Prostate gland (tissue), 2 donors: Measurements from ENCODE around the gene SYNJ2. TPM values are rescaled to one million over a fixed set of nuclear protein-coding genes. Genes with fewer than 3 reads are reported as not detected.

ENCODE experiments used
- DNase-seq: peaks from one replicate; pipeline ENCODE4 v3.0.0-alpha.2; 2019; ENCODE audit warnings: low spot score
- H3K27ac ChIP-seq, 2 donors: fragments of 200-600 bp; sonication (generic); 2 replicates each; pipeline ENCODE4 v1.5.1; 2017 to 2019
- H3K27me3 ChIP-seq: fragments of 200-600 bp; sonication (generic); replicated peaks from 2 replicates; pipeline ENCODE4 v1.5.1; 2019; ENCODE audit not compliant: insufficient read depth
- H3K36me3 ChIP-seq, 2 donors: fragments of 200-600 bp; sonication (generic); 1 replicate in 1 of 2; 2 replicates in 1 of 2; pipeline versions ENCODE4 v1.5.1 to v1.8.1; 2017 to 2019
- H3K4me1 ChIP-seq: fragments of 200-600 bp; sonication (generic); replicated peaks from 2 replicates; pipeline ENCODE4 v1.5.1; 2019
- H3K4me3 ChIP-seq, 2 donors: fragments of 200-600 bp; sonication (generic); 2 replicates each; pipeline ENCODE4 v1.5.1; 2017 to 2019
- H3K9me3 ChIP-seq: fragments of 200-600 bp; sonication (generic); 2 replicates; pipeline ENCODE4 v1.5.1; 2017
- CTCF ChIP-seq, 4 experiments: fragments of 200-600 bp in 2 of 4; fragments of 450-650 bp in 2 of 4; sonication (generic) in 2 of 4; IDR thresholded peaks; 1 replicate in 3 of 4; 2 replicates in 1 of 4; pipeline ENCODE4 v1.5.1; 2016 to 2019; ENCODE audit warnings: antibody characterized with exemption in 4 of 4, mild to moderate bottlenecking in 2 of 4, moderate library complexity in 2 of 4
- POLR2A ChIP-seq: fragments of 450-650 bp; IDR thresholded peaks from one replicate; pipeline ENCODE4 v1.6.1; 2016; ENCODE audit warnings: antibody characterized with exemption, mild to moderate bottlenecking
- POLR2AphosphoS5 ChIP-seq: sonication (generic); formaldehyde crosslinking; IDR thresholded peaks from one replicate; pipeline ENCODE4 v1.6.1; 2017; ENCODE audit warnings: antibody characterized with exemption
- WGBS: methylation state at CpG from one replicate; pipeline ENCODE4 v1.1.5; 2018; 5-methylcytosine and 5-hydroxymethylcytosine counted together
- intact Hi-C: fragments of 100-400 bp; cut with DNase I; formaldehyde crosslinking; loops from one replicate; pipeline ENCODE4 v1.14.2; 2022
- total RNA-seq, 2 donors: library from RNA; depleted of rRNA; stranded (reverse); fragments of >200 nt; gene quantifications; one replicate each; pipeline ENCODE4 v1.1.0, GENCODE V29; 2016

The SYNJ2 gene
- total RNA-seq, 2 donors from 2014 or later: 19.7 to 19.9 TPM

- Histone ChIP-seq H3K36me3 (no peaks in the 10 kb centered on the region), H3K27ac (no peak overlapping the region), H3K9me3 (no peaks in the 10 kb centered on the region), H3K27me3 (no peaks in the 10 kb centered on the region), H3K4me1 (peaks cover 15% of the 10 kb centered on the region), H3K4me3 (no peak overlapping the region)
- 84% methylated on average over 21 of the region's 21 CpGs for WGBS
- intact Hi-C loops: no loop called here
- TF ChIP-seq CTCF (IDR thresholded peaks at IDR 0.05) (no peak), POLR2AphosphoS5 (no peak), POLR2A (no peak)
- no peak for DNase-seq
Observed at GRCh38 chr6:158057213-158057987, 75.7 kb downstream of the SYNJ2 start.

DNA sequence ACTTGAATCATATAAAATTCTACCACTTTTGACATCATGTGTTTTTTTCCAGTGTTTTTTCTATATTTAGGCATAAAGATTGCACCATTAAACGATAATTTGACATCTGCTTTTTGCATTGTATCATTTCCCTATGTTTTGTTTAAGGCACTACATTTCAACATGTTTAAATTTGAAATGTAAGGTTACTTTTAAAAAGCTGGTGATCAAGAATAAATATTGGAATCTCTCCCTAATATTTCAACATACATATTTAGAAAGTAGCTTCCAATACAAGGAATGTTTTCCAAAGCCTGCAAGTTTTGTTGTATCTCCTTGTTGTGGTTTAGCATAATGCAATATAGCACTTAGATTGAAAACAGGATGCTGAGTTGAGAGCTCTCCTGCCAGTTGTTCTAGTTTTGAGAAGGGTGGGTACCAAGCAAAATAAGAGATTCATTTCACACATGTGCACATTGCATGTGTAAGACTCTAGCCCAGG is 76.5 kb downstream of the SYNJ2 start:
- intact Hi-C loops: no loop called here
- WGBS: 0% methylated on average over 1 of the region's 1 CpG
- TF ChIP-seq CTCF (IDR thresholded peaks at IDR 0.05) (no peak), POLR2AphosphoS5 (no peak), POLR2A (no peak)
- no peak for DNase-seq
- H3K27ac ChIP-seq: peak overlapping the region in 1 of 2 donors; percentile 89
- no peaks in the 10 kb centered on the region for H3K9me3 ChIP-seq
- no peaks in the 10 kb centered on the region for H3K36me3 ChIP-seq
- H3K27me3 ChIP-seq: no peaks in the 10 kb centered on the region
- peaks cover 15% of the 10 kb centered on the region for H3K4me1 ChIP-seq
- H3K4me3 ChIP-seq: no peak overlapping the region

- no peak for TF ChIP-seq POLR2A
- no peak for TF ChIP-seq CTCF (IDR thresholded peaks at IDR 0.05)
- no peak for TF ChIP-seq POLR2AphosphoS5
- Histone ChIP-seq H3K36me3 (no peaks in the 10 kb centered on the region), H3K9me3 (no peaks in the 10 kb centered on the region), H3K27me3 (no peaks in the 10 kb centered on the region), H3K4me1 (peaks cover 15% of the 10 kb centered on the region), H3K4me3 (no peak overlapping the region), H3K27ac (peak overlapping the region; percentile 84 to 89)
- DNase-seq: no peak
- intact Hi-C loops: no loop called here
- 94% methylated on average over 13 of the region's 13 CpGs for WGBS
Observed at GRCh38 chr6:158059108-158059507, 77.4 kb downstream of the SYNJ2 start.

DNA sequence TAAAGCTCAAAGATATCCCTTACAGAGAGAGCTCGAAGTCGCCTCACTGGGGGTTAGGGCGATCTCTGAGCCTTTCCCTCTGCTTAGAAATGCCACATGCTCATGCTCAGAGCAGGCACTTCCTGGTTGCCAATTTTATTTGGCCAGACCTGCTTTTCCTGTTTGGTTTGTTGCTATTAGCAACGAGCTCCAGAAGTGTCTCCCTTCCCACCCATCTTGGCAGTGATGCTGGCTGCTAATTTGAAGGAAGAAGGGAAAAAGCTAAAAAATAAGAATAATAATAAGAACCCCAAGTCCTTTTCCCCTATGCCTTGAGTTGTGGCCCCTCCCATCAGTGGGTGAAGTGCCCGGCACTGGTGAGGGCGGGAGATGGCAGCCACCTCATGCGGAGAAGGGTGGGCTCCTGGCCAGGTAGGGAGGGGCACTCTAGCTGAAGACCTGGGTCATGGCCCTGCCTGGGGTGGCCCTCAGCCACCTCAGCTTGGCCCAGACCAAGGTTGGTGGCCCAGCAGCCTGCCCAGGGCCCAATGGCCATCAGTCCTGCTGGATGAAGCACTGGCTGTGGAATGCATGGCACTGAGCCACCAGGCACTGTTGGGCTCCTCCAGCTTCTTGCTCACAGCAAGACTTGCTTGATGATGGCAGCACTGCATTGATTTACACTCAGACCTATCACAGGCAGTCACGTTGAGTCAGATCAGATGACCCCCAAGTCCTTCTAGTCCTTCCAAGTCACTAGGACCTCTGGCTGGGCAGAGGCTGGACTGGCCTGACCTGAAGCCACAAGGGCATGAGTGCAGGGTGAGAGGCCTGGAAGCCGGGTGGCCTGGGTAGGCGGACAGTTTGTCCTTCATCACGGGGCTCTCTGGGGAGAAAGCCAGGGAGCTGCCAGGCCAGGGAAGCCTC is 79.0 kb downstream of the SYNJ2 start:
- DNase-seq: peak; percentile 91
- Histone ChIP-seq H3K9me3 (no peaks in the 10 kb centered on the region), H3K27ac (peak overlapping the region; percentile 84 to 89), H3K36me3 (no peaks in the 10 kb centered on the region), H3K27me3 (no peaks in the 10 kb centered on the region), H3K4me1 (peaks cover 15% of the 10 kb centered on the region), H3K4me3 (no peak overlapping the region)
- TF ChIP-seq POLR2A (no peak), POLR2AphosphoS5 (peak; percentile 97)
- intact Hi-C loops: no loop called here
- WGBS: 14% methylated on average over 8 of the region's 11 CpGs

DNA sequence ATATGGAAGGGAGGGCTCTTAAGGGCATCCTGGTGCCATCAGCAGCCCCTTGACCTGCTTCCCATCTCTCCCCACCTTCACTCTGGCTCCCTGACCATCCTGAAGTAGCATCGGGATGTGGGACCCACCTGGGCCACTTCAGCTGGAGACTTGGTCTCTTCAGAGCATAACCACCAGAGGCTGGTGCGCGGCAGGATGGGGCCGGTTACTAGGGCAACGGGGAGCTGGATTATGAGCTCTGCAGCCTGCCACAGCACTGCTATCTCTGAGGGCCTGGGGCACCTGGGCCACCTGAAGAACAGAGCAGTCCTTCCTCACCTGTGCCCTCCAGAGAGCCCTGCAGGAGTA is 79.7 kb downstream of the SYNJ2 start:
- H3K27ac ChIP-seq: peak overlapping the region; percentile 55 to 89
- H3K27me3 ChIP-seq: no peaks in the 10 kb centered on the region
- no peaks in the 10 kb centered on the region for H3K36me3 ChIP-seq
- no peak for DNase-seq
- peaks cover 15% of the 10 kb centered on the region for H3K4me1 ChIP-seq
- TF ChIP-seq POLR2AphosphoS5 (no peak), POLR2A (no peak), CTCF (IDR thresholded peaks at IDR 0.05) (no peak)
- no peaks in the 10 kb centered on the region for H3K9me3 ChIP-seq
- WGBS: 81% methylated on average over 5 of the region's 5 CpGs
- H3K4me3 ChIP-seq: no peak overlapping the region
- intact Hi-C loops: no loop called here
